Activated CD4-positive, alpha-beta T cell treated with anti-CD3 and anti-CD28 coated beads for 4 hours (primary cell): ENCODE measurements around the gene FBN1.

Experiments used
- DNase-seq, 2 donors: peaks; one replicate each; pipeline ENCODE4 v3.0.0-alpha.2; 2020

FBN1 gene

GRCh38 chr15:48617619-48618018 is 27.9 kb downstream of the FBN1 start:
- no peak for DNase-seq

- DNase-seq = no peak
These were observed 29.3 kb downstream of the FBN1 start for GRCh38 chr15:48616216-48616615.

DNA sequence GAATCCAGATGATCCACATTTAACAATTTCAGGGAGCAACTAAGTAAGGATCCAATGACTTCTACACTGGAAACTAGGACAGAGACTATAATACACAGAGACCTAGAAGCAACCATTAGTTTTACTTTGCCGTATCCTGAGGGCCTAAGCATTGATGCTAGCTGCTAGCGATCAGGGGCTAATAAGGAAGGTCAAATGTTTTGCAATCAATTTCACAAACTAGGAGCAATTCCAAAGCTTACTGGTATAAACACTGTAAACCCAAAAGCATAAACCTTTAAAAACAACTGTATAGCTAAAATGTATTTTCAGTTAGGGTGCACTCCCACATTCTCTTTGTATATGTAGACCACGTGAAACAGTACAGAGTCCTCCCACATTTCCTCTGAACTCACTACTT is 31.5 kb downstream of the FBN1 start:
- no peak for DNase-seq

DNA sequence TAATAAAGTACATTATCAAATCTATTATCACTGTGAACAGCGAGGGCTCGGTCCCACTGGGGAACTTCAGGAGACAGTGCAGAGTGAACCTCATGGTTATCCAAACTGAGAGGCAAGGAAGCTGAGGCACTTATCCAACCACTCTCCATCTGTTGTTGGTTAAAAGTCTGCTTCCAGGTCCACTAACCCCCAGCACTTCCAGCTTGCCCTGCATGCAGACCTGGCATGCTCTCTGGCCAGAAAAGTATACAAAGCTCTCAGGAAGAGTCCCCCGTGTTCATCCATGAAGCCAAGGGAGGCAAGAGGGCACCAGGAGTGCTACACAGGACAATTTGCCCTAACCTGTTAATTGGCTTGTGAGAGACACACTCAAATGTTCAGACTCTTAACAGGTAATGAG is 36.0 kb downstream of the FBN1 start:
- DNase-seq = no peak

GRCh38 chr15:48607846-48608245 is 37.7 kb downstream of the FBN1 start:
- no peak for DNase-seq

- DNase-seq = no peak
These were observed 40.9 kb downstream of the FBN1 start for GRCh38 chr15:48604567-48604966.

DNA sequence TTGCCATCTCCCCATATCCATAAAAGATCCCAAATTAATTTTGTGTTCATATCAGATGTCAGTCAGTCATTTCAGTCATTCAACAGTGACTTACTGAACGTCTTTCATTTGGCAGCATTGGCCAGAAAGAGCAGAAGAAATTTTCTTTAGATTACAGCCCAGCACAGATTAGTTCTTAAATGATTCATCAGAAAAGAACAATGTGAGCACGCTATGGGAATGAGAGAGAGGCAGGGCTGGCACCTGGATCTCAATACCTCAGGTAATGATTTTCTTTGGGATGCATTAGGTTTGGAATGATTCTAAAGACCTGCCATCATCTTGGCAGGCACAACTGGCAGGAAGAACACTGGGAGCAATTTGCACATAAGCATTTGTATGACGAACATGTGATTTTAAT is 41.6 kb downstream of the FBN1 start:
- DNase-seq = no peak

DNA sequence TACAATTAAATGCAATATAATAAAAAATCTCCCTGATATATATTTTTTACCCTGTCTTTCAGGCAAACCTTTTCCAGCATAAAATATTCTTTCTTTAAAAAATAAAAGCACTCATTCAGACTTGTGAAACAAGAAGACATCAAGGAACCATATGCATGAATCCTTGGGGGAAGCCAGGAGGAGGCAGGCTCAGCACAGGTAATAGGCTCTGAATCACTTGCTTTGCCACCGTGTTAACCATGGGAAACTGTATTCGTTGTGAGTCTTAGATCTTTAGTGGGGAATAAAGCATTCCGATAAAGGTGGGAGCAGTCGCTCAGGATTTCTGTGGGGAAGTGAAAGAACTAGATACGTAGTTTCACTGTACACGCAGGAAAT is 42.4 kb downstream of the FBN1 start:
- DNase-seq = no peak

DNA sequence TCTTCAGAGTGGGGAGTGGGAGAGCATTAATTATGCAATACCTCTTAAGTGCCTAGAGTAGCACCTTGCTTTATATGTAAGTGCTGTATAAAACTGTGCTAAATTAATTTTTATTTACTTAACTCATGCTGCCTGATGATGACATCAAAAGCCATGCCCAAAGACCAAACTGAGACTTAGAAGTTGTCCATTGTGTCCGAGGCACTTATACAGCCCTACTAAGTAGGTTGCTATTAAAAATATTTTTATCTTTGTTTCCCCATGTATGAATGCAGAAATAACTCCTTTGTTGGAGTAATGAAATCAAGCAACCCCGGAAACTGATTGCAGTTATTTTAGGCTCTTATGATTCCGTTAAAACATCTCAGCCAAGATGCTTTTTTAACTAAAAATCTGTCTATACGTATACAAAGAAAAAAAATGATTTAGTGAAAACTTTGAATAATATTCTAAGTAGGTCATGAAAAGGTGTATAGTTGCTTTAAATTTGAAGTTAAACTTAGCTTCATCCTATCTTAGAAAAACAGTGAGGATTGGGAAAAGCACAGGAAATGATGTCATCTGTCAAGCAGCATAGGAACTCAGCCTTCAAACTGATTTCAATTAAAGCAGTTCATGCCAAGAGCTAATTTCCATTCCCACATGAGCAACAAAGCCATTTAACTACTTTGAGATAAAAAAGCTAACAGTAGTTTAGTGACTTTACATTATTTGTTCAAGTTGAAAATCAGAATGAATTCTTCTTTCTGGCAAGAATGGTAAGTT is 43.0 kb downstream of the FBN1 start:
- no peak for DNase-seq

GRCh38 chr15:48601095-48601494 is 44.4 kb downstream of the FBN1 start:
- DNase-seq = no peak

DNA sequence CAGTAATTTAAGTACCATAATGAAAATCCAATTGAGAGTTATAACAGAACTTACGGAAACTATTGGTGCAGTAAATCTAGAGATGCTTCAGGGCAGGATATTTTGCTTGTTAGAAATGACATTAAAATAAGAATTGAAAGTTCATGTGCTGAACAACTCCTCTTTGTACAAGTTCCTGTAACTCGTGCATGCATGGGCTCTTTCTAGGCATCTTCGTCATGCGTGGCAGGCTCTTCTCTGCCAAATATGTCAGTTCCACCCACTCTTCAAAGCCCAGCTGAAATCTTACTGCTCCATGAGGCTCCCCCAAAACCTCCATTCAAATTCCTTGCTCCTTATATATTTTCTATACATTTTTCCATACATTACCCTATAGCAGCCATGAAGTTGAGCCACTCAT is 48.7 kb downstream of the FBN1 start:
- no peak for DNase-seq

DNA sequence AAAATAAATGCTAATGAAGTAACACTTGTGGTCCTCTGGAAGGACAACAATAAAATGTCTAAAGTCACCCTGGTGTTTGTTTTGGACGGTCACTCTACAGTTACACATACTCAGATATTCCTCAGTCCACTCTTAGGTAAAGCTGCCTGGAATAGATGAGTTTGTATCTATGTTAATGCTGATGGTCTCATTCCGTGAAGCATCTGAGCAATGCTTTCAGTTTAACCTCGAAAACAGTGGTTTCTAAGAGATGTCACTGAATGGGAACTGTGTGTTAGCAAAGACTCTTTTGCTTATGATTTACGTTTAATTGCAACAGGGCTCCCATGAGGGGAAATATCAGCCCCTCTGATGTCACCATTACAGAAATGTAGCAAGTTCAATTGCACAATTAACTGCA is 49.1 kb downstream of the FBN1 start:
- DNase-seq = no peak

DNA sequence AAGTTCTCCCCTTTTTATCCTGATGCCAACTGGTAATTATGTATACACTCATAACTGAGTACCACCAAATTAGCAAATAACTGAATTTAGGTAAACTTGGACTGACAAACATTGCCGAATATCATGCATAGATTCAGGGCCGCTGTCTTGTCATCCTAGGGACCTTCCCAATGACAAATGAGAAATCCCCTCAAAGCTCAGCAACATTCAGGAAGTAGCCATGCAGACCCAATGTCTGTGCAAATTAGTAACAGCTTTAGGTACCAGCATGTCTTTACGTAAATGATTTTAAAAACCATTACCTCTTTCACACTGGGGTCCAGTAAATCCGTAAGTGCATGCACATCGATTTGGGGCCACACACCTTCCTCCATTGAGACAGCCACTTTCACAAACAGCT is 49.5 kb downstream of the FBN1 start:
- no peak for DNase-seq

GRCh38 chr15:48592933-48593332 is 52.6 kb downstream of the FBN1 start:
- no peak for DNase-seq

DNA sequence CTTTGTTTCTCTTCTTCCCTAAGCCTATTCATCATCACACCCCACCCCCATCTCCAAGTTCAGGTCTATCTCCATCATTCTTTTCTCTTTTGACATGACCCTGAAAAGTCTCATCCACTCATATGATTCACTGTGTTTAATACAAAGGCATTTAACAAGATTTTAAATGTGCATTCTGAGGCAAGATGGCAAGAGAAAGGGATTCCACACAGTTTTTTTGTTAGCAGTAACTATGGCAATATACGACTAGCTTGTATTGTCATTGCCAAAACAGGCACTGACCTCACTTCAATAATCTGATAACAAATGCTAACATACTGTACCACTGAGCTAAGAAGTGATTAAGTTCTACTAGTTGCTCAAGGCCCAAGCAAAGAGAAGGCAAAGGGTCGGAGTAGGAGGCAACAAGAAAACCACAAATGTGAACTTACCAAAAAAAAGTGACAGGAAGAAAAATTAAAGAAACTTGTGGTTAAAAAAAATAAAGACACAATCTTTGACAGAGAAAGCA is 53.2 kb downstream of the FBN1 start:
- no peak for DNase-seq

DNA sequence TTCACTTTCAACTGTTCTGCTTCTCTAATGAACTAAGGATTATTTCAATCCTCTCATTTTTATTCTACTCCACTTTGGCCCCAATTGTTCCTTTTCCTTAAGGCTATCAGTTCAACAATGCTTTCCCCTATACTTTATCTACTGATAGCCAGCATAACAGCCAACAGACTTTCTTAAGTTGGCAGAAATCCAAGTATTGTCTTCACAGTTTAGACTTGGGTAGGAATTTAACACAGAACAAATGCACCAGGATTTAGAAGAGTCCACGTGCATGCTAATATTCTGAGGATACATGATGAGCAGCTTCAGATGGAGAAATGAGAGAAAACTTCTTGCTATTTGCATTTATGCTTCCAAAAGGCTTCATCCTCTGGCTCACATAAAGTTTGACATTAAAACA is 54.8 kb downstream of the FBN1 start:
- no peak for DNase-seq

DNA sequence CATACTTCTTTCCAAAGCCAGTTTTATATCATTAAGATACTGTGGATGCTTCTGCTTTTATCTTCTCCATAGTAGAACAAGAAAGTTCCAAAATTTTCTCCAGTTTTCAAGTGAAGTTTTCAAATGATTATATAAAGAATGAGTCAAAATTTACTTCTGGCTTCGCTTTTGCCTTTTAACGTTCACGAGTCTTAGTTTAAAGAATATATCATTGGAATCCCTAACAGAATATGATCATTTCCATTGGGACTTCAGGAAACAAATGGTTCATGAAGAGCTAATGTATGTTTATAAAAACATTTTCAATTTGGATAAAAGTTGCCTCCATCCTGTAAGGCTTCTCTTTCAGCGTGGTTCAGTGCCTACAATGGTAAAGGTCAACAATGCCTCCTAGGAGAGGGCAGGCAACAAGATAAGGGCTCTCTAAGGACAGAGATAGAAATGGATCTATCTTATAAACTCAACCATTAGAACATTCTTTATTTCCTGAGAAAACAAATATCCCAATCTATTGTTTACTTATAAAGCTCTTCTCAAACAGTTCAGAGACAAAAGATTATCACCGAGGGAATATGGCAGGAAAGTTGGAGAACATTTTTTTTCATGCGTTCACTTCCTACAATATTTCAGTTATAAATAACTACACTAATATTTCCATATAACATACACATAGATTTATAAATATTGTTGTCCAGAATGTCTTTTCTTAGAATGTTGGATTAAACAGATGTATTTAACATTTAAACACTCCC is 60.5 kb downstream of the FBN1 start:
- DNase-seq = no peak

DNA sequence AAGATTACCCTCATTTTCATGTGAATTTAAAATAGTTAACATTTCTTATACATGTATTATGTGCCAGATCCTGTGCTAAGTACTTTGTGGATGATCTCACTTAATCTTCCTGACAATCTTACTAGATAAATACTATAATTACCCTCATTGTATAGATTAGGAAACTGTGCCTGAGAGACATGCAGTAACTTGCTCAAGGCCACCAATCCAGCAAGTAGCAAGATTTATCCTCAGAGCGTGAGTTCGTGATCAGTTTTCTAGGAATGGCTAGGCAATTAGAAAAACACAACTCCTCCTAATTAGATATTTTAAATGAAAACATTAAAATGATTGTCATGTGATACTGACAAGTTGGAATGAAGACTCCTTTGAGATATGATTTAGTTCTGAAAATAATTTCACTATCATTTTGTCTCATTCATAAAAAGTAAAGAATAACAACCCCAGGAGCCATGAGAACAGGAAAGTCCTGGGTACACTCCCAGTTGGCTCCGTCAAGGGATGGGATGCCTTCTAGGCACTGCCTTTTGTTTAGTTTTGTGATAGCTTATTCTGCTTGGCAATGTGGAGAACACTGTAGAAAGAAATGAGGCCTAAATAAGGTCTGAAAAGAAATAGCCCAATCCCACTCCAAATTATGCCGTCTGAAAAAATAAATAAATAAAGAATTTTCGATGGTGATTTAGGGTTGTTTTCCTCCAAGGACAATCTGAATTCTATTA is 61.3 kb downstream of the FBN1 start:
- DNase-seq = no peak

DNA sequence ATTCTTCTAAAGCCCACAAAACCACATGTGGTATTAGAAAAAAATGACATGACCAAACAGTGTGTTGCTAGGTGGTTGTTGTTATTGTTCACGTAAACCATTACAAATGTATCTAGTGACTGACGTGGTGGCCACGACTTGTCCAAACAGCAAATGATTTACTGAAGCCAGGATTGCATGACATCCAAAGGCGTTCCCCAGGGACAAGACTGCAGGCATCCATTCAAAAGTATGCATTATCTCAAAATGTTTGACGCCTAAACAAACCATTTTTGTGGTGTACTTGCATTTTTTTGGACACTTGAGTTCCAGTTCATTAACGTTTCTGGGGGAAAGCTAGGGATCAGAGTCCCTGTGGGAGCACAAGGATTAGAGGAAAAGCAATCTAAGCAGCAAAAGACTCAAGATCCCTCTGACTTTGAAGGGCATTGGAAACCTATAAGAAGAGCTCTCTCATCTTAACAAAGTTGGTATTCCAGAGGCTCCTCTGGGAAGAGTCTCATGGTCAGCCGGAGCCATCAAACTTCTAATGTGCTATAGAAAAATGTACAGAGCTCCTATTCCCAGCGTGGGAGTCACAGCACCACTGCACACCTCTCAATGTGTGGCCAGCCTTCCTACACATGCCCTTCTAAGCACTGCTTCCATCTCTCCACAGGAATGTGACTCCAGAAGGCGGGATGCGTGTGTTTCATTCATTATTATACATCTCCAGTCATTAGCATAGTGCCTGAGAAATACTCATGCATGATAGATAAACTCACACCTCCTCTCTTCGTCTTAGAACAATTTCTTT is 62.9 kb downstream of the FBN1 start:
- no peak for DNase-seq

DNA sequence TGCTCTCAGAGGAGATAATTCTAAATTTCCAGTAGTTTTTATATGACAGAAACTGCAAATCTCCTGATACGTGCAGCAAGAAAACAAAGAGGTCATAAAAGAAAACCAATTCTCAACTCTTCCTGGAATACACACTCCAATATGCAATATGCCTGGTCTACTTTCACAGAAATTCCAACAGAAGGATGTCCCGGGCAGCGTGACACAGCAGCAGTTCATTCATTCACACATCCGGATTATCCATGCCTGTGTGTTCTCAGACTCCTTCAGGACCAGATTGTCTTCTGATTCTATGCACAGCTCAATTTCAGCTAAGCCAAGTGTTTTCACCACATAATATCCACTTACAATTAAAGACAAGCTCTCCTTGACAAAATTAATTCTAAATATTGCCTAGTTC is 64.3 kb downstream of the FBN1 start:
- no peak for DNase-seq

DNA sequence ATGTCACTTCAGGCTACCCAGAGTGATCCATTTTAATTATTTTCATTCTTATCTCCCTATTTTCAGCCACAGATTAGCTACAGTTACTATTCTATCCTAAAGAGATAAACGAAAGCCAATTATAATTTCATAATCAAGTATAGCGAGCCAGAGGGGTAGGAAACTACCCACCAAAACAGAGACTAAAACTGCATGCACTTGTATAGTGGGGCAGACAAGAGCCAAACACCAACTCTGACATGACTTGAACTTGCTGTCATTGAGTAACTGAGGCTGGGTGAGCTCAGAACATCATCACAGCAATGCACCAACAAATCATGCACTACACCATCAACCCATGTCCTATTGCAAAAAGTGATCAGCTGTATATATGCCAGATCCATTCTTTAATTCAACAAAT is 64.8 kb downstream of the FBN1 start:
- no peak for DNase-seq

DNA sequence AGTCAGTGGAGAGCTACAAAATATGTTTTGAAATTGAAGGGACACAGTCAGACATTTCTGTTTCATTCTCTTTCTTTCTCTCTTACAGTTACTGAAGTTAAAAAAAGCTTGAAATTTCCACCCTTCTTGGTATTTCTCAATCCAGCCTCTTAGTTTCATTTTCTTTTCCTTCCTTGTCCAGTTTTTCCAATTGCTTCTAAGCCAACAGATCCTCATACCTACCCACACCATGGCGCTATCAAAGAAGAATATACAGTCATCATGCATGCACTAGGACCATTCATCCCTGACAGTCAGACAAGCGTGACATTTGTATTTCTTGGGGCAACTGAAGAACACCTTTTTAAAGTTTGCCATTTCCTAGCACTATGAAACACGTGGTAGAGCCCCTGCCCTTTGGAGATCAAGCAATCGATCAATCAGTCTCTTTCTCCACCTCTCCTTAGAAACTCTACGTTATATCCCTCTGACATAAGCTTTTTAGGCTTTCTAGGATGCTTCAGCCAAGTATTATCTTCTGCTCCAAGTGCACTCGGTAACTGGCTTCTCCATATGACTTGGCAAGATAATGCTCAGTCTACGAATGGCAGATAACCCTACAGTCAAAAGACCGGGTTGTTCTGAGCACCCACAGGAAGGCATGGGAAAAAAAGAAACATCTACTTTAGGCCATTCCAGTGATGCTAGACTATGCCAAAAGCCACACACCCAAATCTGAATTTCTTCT is 65.4 kb downstream of the FBN1 start:
- DNase-seq = no peak
